Jurkat, Clone E6-1 (cell line): Measurements from ENCODE around the gene LDLRAD4.

Source experiments
- DNase-seq: peaks from one replicate; pipeline ENCODE4 v3.0.0-alpha.2; 2011; ENCODE audit warnings: low read depth, low spot score
- H3K4me3 ChIP-seq: 2 replicates; pipeline ENCODE4 v1.5.1; 2011; ENCODE audit warnings: mild to moderate bottlenecking, low read length, control low read depth, moderate library complexity

Gene LDLRAD4

GRCh38 chr18:13521418-13521817 is 302.9 kb downstream of the LDLRAD4 start:
- DNase-seq = no peak
- H3K4me3 ChIP-seq = no peak overlapping the region

GRCh38 chr18:13522256-13522655 is 303.7 kb downstream of the LDLRAD4 start:
- no peak for DNase-seq

GRCh38 chr18:13522861-13523660 is 304.5 kb downstream of the LDLRAD4 start:
- H3K4me3 ChIP-seq = no peak overlapping the region
- no peak for DNase-seq

More at GRCh38 chr18:13522256-13522655, 303.7 kb downstream of the LDLRAD4 start:
- no peak overlapping the region for H3K4me3 ChIP-seq

- no peak overlapping the region for H3K4me3 ChIP-seq
- no peak for DNase-seq
These were observed 305.5 kb downstream of the LDLRAD4 start for GRCh38 chr18:13524054-13524453.

- no peak for DNase-seq
These were observed 306.3 kb downstream of the LDLRAD4 start for GRCh38 chr18:13524811-13525210.

GRCh38 chr18:13525381-13526029 is 306.9 kb downstream of the LDLRAD4 start:
- no peak overlapping the region for H3K4me3 ChIP-seq
- no peak for DNase-seq

More at GRCh38 chr18:13524811-13525210, 306.3 kb downstream of the LDLRAD4 start:
- no peak overlapping the region for H3K4me3 ChIP-seq

- H3K4me3 ChIP-seq = no peak overlapping the region
These were observed 308.0 kb downstream of the LDLRAD4 start for GRCh38 chr18:13526519-13526918.

GRCh38 chr18:13527256-13527655 is 308.7 kb downstream of the LDLRAD4 start:
- no peak overlapping the region for H3K4me3 ChIP-seq
- DNase-seq = no peak

More at GRCh38 chr18:13526519-13526918, 308.0 kb downstream of the LDLRAD4 start:
- DNase-seq = no peak

- no peak for DNase-seq
- H3K4me3 ChIP-seq = no peak overlapping the region
These were observed 309.2 kb downstream of the LDLRAD4 start for GRCh38 chr18:13527730-13528129.

GRCh38 chr18:13528739-13529392 is 310.3 kb downstream of the LDLRAD4 start:
- H3K4me3 ChIP-seq = no peak overlapping the region
- DNase-seq = no peak

GRCh38 chr18:13530033-13530878 is 311.7 kb downstream of the LDLRAD4 start:
- no peak overlapping the region for H3K4me3 ChIP-seq
- no peak for DNase-seq

GRCh38 chr18:13530879-13531387 is 312.4 kb downstream of the LDLRAD4 start:
- no peak for DNase-seq

GRCh38 chr18:13531681-13532325 is 313.2 kb downstream of the LDLRAD4 start:
- H3K4me3 ChIP-seq = no peak overlapping the region
- DNase-seq = no peak

More at GRCh38 chr18:13530879-13531387, 312.4 kb downstream of the LDLRAD4 start:
- H3K4me3 ChIP-seq = no peak overlapping the region

- no peak overlapping the region for H3K4me3 ChIP-seq
- no peak for DNase-seq
These were observed 314.0 kb downstream of the LDLRAD4 start for GRCh38 chr18:13532406-13533075.

- H3K4me3 ChIP-seq = no peak overlapping the region
- no peak for DNase-seq
These were observed 316.1 kb downstream of the LDLRAD4 start for GRCh38 chr18:13534631-13535030.

- no peak overlapping the region for H3K4me3 ChIP-seq
- DNase-seq = no peak
These were observed 318.0 kb downstream of the LDLRAD4 start for GRCh38 chr18:13536578-13536977.

- H3K4me3 ChIP-seq = no peak overlapping the region
- DNase-seq = no peak
These were observed 318.6 kb downstream of the LDLRAD4 start for GRCh38 chr18:13537022-13537780.
